Measurements from ENCODE around the gene SEMA4C.

DNA sequence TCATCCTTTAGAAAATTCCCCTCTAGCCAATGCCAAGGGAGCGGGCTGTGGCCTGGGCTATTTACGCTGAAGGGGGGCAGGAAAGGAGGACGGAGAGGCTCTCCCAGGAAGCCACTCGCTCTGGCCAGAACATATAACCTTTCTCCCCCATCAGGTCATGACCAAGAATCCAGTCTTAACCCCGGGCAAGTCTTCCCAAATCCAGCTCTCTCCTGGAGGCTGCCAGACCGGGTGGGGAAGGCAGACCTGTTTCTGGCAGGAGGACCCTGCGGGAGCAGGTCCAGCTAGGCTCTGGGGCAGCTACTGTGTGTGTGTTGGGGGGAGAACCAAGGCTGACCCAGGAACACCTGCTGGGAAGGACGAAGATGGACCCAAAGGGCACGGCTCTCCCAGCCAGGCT is 13.4 kb upstream of the SEMA4C start:
- TF ChIP-seq, protein P1, sequence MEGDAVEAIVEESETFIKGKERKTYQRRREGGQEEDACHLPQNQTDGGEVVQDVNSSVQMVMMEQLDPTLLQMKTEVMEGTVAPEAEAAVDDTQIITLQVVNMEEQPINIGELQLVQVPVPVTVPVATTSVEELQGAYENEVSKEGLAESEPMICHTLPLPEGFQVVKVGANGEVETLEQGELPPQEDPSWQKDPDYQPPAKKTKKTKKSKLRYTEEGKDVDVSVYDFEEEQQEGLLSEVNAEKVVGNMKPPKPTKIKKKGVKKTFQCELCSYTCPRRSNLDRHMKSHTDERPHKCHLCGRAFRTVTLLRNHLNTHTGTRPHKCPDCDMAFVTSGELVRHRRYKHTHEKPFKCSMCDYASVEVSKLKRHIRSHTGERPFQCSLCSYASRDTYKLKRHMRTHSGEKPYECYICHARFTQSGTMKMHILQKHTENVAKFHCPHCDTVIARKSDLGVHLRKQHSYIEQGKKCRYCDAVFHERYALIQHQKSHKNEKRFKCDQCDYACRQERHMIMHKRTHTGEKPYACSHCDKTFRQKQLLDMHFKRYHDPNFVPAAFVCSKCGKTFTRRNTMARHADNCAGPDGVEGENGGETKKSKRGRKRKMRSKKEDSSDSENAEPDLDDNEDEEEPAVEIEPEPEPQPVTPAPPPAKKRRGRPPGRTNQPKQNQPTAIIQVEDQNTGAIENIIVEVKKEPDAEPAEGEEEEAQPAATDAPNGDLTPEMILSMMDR (IDR thresholded peaks at IDR 0.05): no peak
- no peak for TF ChIP-seq POLR2A (IDR thresholded peaks at IDR 0.05)

Measured in testis (tissue), 2 donors.